Glutamatergic neuron (in vitro differentiated cells): ENCODE results near the gene CDH4. TPM values are rescaled to one million over a fixed set of nuclear protein-coding genes. Genes with fewer than 3 reads are reported as not detected.

Source experiments
- DNase-seq: peaks from one replicate; pipeline ENCODE4 v3.0.0; 2022
- H3K27ac Mint-ChIP-seq: one replicate; pipeline ENCODE4 v1.8.0; 2020; ENCODE audit warnings: mild to moderate bottlenecking, mixed read lengths, inconsistent platforms; ENCODE audit not compliant: unreplicated experiment
- H3K27me3 Mint-ChIP-seq: one replicate; pipeline ENCODE4 v1.8.0; 2020; ENCODE audit warnings: mild to moderate bottlenecking, moderate library complexity, mixed read lengths, inconsistent platforms; ENCODE audit not compliant: unreplicated experiment
- H3K36me3 Mint-ChIP-seq: one replicate; pipeline ENCODE4 v1.8.0; 2020; ENCODE audit warnings: mild to moderate bottlenecking, mixed read lengths, inconsistent platforms; ENCODE audit not compliant: unreplicated experiment
- H3K4me1 Mint-ChIP-seq: one replicate; pipeline ENCODE4 v1.8.0; 2020; ENCODE audit warnings: mild to moderate bottlenecking, low read depth, mixed read lengths, inconsistent platforms; ENCODE audit not compliant: unreplicated experiment
- H3K4me3 Mint-ChIP-seq: one replicate; pipeline ENCODE4 v1.8.0; 2020; ENCODE audit warnings: mild to moderate bottlenecking, mixed read lengths, inconsistent platforms; ENCODE audit not compliant: unreplicated experiment
- H3K9me3 Mint-ChIP-seq: one replicate; pipeline ENCODE4 v1.8.0; 2020; ENCODE audit warnings: mild to moderate bottlenecking, moderate library complexity, mixed read lengths, inconsistent platforms; ENCODE audit not compliant: unreplicated experiment
- total RNA-seq: library from RNA; stranded (reverse); fragmentation: NEBNext Ultra II Directional; extraction: Animal tissue kit (Norgen Biotek cat#: 25700); gene quantifications from one replicate; pipeline ENCODE4 v1.2.1, GENCODE V29; 2021; ENCODE audit not compliant: unreplicated experiment
- TF ChIP-seq, protein P1 (sequence below): fragments of 200-600 bp; sonication (generic); IDR thresholded peaks from one replicate; pipeline ENCODE4 v1.5.0; 2021; ENCODE audit not compliant: partially characterized antibody, unreplicated experiment

CDH4 gene
- total RNA-seq, 1 donor from 2014 or later = 1.2 TPM

- TF ChIP-seq, protein P1, sequence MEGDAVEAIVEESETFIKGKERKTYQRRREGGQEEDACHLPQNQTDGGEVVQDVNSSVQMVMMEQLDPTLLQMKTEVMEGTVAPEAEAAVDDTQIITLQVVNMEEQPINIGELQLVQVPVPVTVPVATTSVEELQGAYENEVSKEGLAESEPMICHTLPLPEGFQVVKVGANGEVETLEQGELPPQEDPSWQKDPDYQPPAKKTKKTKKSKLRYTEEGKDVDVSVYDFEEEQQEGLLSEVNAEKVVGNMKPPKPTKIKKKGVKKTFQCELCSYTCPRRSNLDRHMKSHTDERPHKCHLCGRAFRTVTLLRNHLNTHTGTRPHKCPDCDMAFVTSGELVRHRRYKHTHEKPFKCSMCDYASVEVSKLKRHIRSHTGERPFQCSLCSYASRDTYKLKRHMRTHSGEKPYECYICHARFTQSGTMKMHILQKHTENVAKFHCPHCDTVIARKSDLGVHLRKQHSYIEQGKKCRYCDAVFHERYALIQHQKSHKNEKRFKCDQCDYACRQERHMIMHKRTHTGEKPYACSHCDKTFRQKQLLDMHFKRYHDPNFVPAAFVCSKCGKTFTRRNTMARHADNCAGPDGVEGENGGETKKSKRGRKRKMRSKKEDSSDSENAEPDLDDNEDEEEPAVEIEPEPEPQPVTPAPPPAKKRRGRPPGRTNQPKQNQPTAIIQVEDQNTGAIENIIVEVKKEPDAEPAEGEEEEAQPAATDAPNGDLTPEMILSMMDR = no peak
- Mint-ChIP-seq H3K27me3 (peaks cover 7% of the 10 kb centered on the region), H3K4me1 (peaks cover 24% of the 10 kb centered on the region), H3K9me3 (peaks cover 16% of the 10 kb centered on the region), H3K36me3 (peaks cover 5% of the 10 kb centered on the region), H3K27ac (no peak overlapping the region), H3K4me3 (peak overlapping the region; percentile 5)
- no peak for DNase-seq
Observed at GRCh38 chr20:61295682-61296628, 43.9 kb downstream of the CDH4 start.

- no peak for DNase-seq
- Mint-ChIP-seq H3K9me3 (peaks cover 16% of the 10 kb centered on the region), H3K27ac (peak overlapping the region; percentile 17), H3K4me1 (peaks cover 24% of the 10 kb centered on the region), H3K36me3 (peaks cover 3% of the 10 kb centered on the region), H3K4me3 (no peak overlapping the region), H3K27me3 (peaks cover 7% of the 10 kb centered on the region)
- TF ChIP-seq, protein P1 = no peak
Observed at GRCh38 chr20:61296629-61297019, 44.6 kb downstream of the CDH4 start.

DNA sequence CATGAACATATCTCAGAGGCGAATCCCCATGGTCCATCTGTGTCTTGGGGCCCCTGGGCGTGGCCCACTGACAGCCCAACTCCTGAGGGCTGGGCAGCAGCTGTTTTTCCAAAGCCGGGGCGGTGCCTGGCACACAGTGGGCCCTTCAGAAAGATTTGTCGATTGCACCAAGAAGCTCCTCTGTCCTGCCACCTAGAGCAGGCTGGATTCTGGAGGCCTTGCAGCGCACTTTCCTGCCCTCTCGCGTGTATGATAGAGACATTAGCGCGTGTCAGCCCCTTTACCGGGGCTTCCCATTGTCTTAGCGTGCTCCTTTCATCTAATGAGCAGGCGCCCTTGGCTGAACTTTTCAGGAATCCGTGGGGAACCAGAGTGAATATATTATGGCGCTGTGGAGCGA, 45.4 kb downstream of the CDH4 start:
- H3K9me3 Mint-ChIP-seq = peaks cover 16% of the 10 kb centered on the region
- no peaks in the 10 kb centered on the region for H3K36me3 Mint-ChIP-seq
- TF ChIP-seq, protein P1 = no peak
- H3K27me3 Mint-ChIP-seq = peaks cover 7% of the 10 kb centered on the region
- no peak overlapping the region for H3K4me3 Mint-ChIP-seq
- H3K27ac Mint-ChIP-seq = no peak overlapping the region
- peaks cover 24% of the 10 kb centered on the region for H3K4me1 Mint-ChIP-seq
- no peak for DNase-seq

GRCh38 chr20:61297986-61298385, 45.9 kb downstream of the CDH4 start:
- TF ChIP-seq, protein P1 = no peak
- no peak for DNase-seq
- no peaks in the 10 kb centered on the region for H3K36me3 Mint-ChIP-seq
- H3K9me3 Mint-ChIP-seq = peaks cover 16% of the 10 kb centered on the region
- H3K4me1 Mint-ChIP-seq = peaks cover 24% of the 10 kb centered on the region
- no peak overlapping the region for H3K27ac Mint-ChIP-seq
- peaks cover 7% of the 10 kb centered on the region for H3K27me3 Mint-ChIP-seq
- no peak overlapping the region for H3K4me3 Mint-ChIP-seq

DNA sequence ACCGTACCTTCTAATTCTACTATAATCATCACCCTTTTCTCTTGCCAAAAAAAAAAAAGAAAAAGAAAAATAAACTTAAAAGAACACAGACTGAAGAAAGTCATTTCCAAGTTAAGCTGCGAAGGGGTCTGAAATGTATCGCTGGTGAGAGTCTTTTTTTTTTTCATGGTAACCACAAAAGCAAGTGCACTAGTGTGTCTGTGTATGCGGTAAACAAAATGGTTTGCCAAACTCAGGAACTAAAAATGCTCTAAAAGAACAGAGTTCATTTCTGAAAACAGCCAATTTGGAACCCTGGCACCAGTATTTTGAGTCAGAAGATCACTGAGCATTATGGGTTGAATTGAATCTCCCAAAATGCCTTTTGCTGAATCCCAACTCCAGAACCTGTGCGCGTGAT, 46.6 kb downstream of the CDH4 start:
- peak overlapping the region; percentile 25 for H3K27ac Mint-ChIP-seq
- H3K4me3 Mint-ChIP-seq = no peak overlapping the region
- TF ChIP-seq, protein P1 = no peak
- peaks cover 24% of the 10 kb centered on the region for H3K4me1 Mint-ChIP-seq
- H3K9me3 Mint-ChIP-seq = peaks cover 16% of the 10 kb centered on the region
- no peak for DNase-seq
- no peaks in the 10 kb centered on the region for H3K36me3 Mint-ChIP-seq
- H3K27me3 Mint-ChIP-seq = peaks cover 6% of the 10 kb centered on the region
